MM.1S (cell line): Measurements from ENCODE around the gene OAS1.

Source experiments
- CTCF ChIP-seq: fragments of 300-600 bp; sonication (generic); IDR thresholded peaks from 2 replicates; pipeline ENCODE4 v1.5.1; 2016; ENCODE audit warnings: antibody characterized with exemption, low read length, mixed read lengths
- EZH2 ChIP-seq: fragments of 300-600 bp; sonication (generic); optimal IDR thresholded peaks from 2 replicates; pipeline ENCODE3; 2017; ENCODE audit warnings: low read depth, mild to moderate bottlenecking, antibody characterized with exemption, low read length, mixed read lengths

- TF ChIP-seq CTCF: no peak
- TF ChIP-seq EZH2: no peak
These were observed 824 bp downstream of the OAS1 start for GRCh38 chr12:112907415-112908157.
